Keratinocyte (primary cell): ENCODE results near the gene ATG10. TPM values are rescaled to one million over a fixed set of nuclear protein-coding genes. Genes with fewer than 3 reads are reported as not detected.
A peak's percentile ranks its signal among the peaks of the same experiment; 100 is the strongest.

Experiments used
- DNase-seq: peaks from one replicate; pipeline ENCODE4 v3.0.0-alpha.2; 2011; ENCODE audit warnings: low read depth, missing footprints, low spot score
- FAIRE-seq: peaks from 2 replicates; lab custom pipeline; 2011; peaks lifted over from hg19 to GRCh38; lab: Jason Lieb, UNC
- H2AFZ ChIP-seq: 2 replicates; pipeline ENCODE4 v1.6.0; 2012; ENCODE audit warnings: low read length, control low read depth, inconsistent platforms; ENCODE audit not compliant: control insufficient read depth
- H3K27ac ChIP-seq: 2 replicates; pipeline ENCODE4 v1.5.1; 2011; ENCODE audit warnings: low read length; ENCODE audit not compliant: control insufficient read depth, insufficient read depth
- H3K27me3 ChIP-seq: 3 replicates; pipeline ENCODE4 v1.6.0; 2011; ENCODE audit warnings: low read length; ENCODE audit not compliant: control insufficient read depth, insufficient read depth; ENCODE audit errors: extremely low read depth
- H3K36me3 ChIP-seq, 2 experiments: 2 replicates in 1 of 2; 3 replicates in 1 of 2; pipeline ENCODE4 v1.5.1; 2011; ENCODE audit warnings: low read length in 2 of 2, mild to moderate bottlenecking in 1 of 2; ENCODE audit not compliant: control insufficient read depth in 2 of 2, insufficient read depth in 2 of 2; ENCODE audit errors: extremely low read depth in 1 of 2
- H3K4me1 ChIP-seq: 3 replicates; pipeline ENCODE4 v1.5.1; 2011; ENCODE audit warnings: low read length; ENCODE audit not compliant: control insufficient read depth, insufficient read depth; ENCODE audit errors: extremely low read depth
- H3K4me2 ChIP-seq: 3 replicates; pipeline ENCODE4 v1.6.0; 2011; ENCODE audit warnings: low read depth, low read length; ENCODE audit not compliant: control insufficient read depth, insufficient read depth; ENCODE audit errors: extremely low read depth
- H3K4me3 ChIP-seq, 3 experiments: fragments of 200-600 bp in 1 of 3; sonication (generic) in 1 of 3; 2 replicates in 2 of 3; 3 replicates in 1 of 3; pipeline ENCODE4 v1.5.1; 2011 to 2016; ENCODE audit warnings: low read length in 3 of 3, mild to moderate bottlenecking in 3 of 3, control low read depth in 2 of 3, inconsistent platforms in 1 of 3, low read depth in 1 of 3, mixed read lengths in 1 of 3, mixed run types in 1 of 3, moderate library complexity in 1 of 3; ENCODE audit not compliant: control insufficient read depth in 2 of 3, insufficient read depth in 2 of 3; ENCODE audit errors: extremely low read depth in 1 of 3
- H3K79me2 ChIP-seq: 2 replicates; pipeline ENCODE4 v1.6.0; 2012; ENCODE audit warnings: low read length; ENCODE audit not compliant: control insufficient read depth, insufficient read depth
- H3K9ac ChIP-seq: 3 replicates; pipeline ENCODE4 v1.6.0; 2011; ENCODE audit warnings: low read length; ENCODE audit not compliant: control insufficient read depth, insufficient read depth; ENCODE audit errors: extremely low read depth
- H3K9me1 ChIP-seq: 3 replicates; pipeline ENCODE4 v1.6.0; 2011; ENCODE audit warnings: low read length; ENCODE audit not compliant: control insufficient read depth, insufficient read depth; ENCODE audit errors: extremely low read depth
- H3K9me3 ChIP-seq: 2 replicates; pipeline ENCODE4 v1.5.1; 2012; ENCODE audit warnings: low read depth, low read length; ENCODE audit not compliant: control insufficient read depth
- H4K20me1 ChIP-seq: 3 replicates; pipeline ENCODE4 v1.6.0; 2011; ENCODE audit warnings: low read length; ENCODE audit not compliant: control insufficient read depth, insufficient read depth; ENCODE audit errors: extremely low read depth
- EZH2 ChIP-seq: IDR thresholded peaks from one replicate; pipeline ENCODE4 v1.6.1; 2012; ENCODE audit warnings: inconsistent platforms, mild to moderate bottlenecking, low read length, moderate library complexity
- dilution Hi-C: fragments of 300-500 bp; cut with MboI; formaldehyde crosslinking; loops from one replicate; pipeline ENCODE4 v1.7.0; 2020; ENCODE audit warnings: low sequenced_read_pairs; ENCODE audit not compliant: extremely low pct_ligation_motif_present
- polyA plus RNA-seq, 5 experiments: library from polyadenylated mRNA; depleted of rRNA in 3 of 5; stranded (reverse) in 3 of 5; stranded (forward) in 1 of 5; unstranded in 1 of 5; fragments of >200 nt; gene quantifications; 1 replicate in 1 of 5; 2 replicates in 3 of 5; 3 replicates in 1 of 5; pipeline versions ENCODE4 v1.2.1 to v1.2.3, GENCODE V29; 2011 to 2012; ENCODE audit warnings: missing spikeins in 2 of 5, low read depth in 1 of 5, low replicate concordance in 1 of 5
- TF ChIP-seq, protein P1 (sequence below), 3 experiments: IDR thresholded peaks in 1 of 3; conservative IDR thresholded peaks in 1 of 3; optimal IDR thresholded peaks in 1 of 3; 2 replicates in 2 of 3; 3 replicates in 1 of 3; pipeline versions ENCODE3 to v1.5.1; 2011; ENCODE audit warnings: low read length in 3 of 3, mild to moderate bottlenecking in 3 of 3, moderate library complexity in 2 of 3, control low read depth in 1 of 3, inconsistent platforms in 1 of 3; ENCODE audit not compliant: insufficient read depth in 2 of 3; ENCODE audit errors: extremely low read depth in 1 of 3

ATG10 gene
- polyA plus RNA-seq, 1 donor (not counting 4 experiments of a cell fraction or from before 2014, with no cell fraction given): 5.4 TPM

GRCh38 chr5:82152978-82153481 is 181.2 kb downstream of the ATG10 start:
- no peaks in the 10 kb centered on the region for H3K27me3 ChIP-seq
- dilution Hi-C loops: no loop called here
- H4K20me1 ChIP-seq: no peaks in the 10 kb centered on the region
- H3K4me1 ChIP-seq: no peaks in the 10 kb centered on the region
- FAIRE-seq: no peak
- no peaks in the 10 kb centered on the region for H3K36me3 ChIP-seq
- H3K27ac ChIP-seq: no peak overlapping the region
- DNase-seq: no peak
- no peaks in the 10 kb centered on the region for H3K9me3 ChIP-seq
- no peak overlapping the region for H3K9ac ChIP-seq
- no peak overlapping the region for H3K4me2 ChIP-seq
- H2AFZ ChIP-seq: no peak overlapping the region
- TF ChIP-seq, protein P1, sequence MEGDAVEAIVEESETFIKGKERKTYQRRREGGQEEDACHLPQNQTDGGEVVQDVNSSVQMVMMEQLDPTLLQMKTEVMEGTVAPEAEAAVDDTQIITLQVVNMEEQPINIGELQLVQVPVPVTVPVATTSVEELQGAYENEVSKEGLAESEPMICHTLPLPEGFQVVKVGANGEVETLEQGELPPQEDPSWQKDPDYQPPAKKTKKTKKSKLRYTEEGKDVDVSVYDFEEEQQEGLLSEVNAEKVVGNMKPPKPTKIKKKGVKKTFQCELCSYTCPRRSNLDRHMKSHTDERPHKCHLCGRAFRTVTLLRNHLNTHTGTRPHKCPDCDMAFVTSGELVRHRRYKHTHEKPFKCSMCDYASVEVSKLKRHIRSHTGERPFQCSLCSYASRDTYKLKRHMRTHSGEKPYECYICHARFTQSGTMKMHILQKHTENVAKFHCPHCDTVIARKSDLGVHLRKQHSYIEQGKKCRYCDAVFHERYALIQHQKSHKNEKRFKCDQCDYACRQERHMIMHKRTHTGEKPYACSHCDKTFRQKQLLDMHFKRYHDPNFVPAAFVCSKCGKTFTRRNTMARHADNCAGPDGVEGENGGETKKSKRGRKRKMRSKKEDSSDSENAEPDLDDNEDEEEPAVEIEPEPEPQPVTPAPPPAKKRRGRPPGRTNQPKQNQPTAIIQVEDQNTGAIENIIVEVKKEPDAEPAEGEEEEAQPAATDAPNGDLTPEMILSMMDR (optimal IDR thresholded peaks at IDR 0.05 in 1 of 3, IDR thresholded peaks at IDR 0.05 in 1 of 3, conservative IDR thresholded peaks at IDR 0.05 in 1 of 3; ENCODE audit: extremely low read depth in 1 of 3, insufficient read depth in 2 of 3, low read length in 3 of 3): no peak
- TF ChIP-seq EZH2: no peak
- no peak overlapping the region for H3K4me3 ChIP-seq
- no peaks in the 10 kb centered on the region for H3K9me1 ChIP-seq
- no peaks in the 10 kb centered on the region for H3K79me2 ChIP-seq

DNA sequence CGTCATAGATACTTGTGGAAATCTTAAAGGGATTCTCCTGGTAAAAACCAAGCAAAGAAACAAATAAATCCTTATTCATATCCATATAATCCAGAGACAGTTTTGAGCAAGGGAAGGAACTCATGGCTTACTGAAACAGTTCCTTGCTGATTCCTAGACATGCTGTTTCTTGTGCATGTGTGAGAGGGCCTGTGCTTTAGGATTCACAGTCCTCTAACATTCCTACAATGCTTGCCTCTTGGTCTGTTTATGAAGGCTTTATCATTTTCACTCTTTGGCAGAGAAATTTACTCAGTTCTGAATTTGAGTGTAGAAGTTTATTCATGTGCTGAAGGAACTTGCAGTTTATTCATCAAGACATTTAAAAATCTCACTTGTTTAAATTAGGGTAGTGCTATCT is 183.0 kb downstream of the ATG10 start:
- dilution Hi-C loops: no loop called here
- no peak overlapping the region for H3K27ac ChIP-seq
- TF ChIP-seq, protein P1 (optimal IDR thresholded peaks at IDR 0.05 in 1 of 3, IDR thresholded peaks at IDR 0.05 in 1 of 3, conservative IDR thresholded peaks at IDR 0.05 in 1 of 3; ENCODE audit: extremely low read depth in 1 of 3, insufficient read depth in 2 of 3, low read length in 3 of 3): no peak
- TF ChIP-seq EZH2: no peak
- no peak overlapping the region for H3K4me3 ChIP-seq
- DNase-seq: no peak
- H3K79me2 ChIP-seq: no peaks in the 10 kb centered on the region
- no peak overlapping the region for H3K9ac ChIP-seq
- no peaks in the 10 kb centered on the region for H3K9me3 ChIP-seq
- FAIRE-seq: peak; percentile 43
- H3K36me3 ChIP-seq: no peaks in the 10 kb centered on the region
- no peaks in the 10 kb centered on the region for H3K9me1 ChIP-seq
- no peak overlapping the region for H3K4me2 ChIP-seq
- H2AFZ ChIP-seq: no peak overlapping the region
- H3K27me3 ChIP-seq: no peaks in the 10 kb centered on the region
- H4K20me1 ChIP-seq: no peaks in the 10 kb centered on the region
- peaks cover 11% of the 10 kb centered on the region for H3K4me1 ChIP-seq
